ENCODE results near the gene SEC14L6.

GRCh38 chr22:30472994-30473720 is 73.4 kb downstream of the SEC14L6 start:
- TF ChIP-seq POLR2A (IDR thresholded peaks at IDR 0.05; ENCODE audit: extremely low read depth, insufficient read length) (no peak), CTCF (IDR thresholded peaks at IDR 0.05; ENCODE audit: low read depth, low read length) (no peak), MAX (IDR thresholded peaks at IDR 0.05; ENCODE audit: low read depth, low read length) (no peak), MYC (IDR thresholded peaks at IDR 0.05; ENCODE audit: low read depth, low read length) (no peak)

Data from NB4 (cell line).